GM12878 (cell line): Measurements from ENCODE around the gene MEGF9.

Source experiments
- CBX3 ChIP-seq: fragments of 200-600 bp; sonication (generic); IDR thresholded peaks from 2 replicates; pipeline ENCODE4 v1.6.1; 2016; ENCODE audit warnings: low read depth, borderline replicate concordance
- CEBPB ChIP-seq, 2 experiments: fragments of 150-350 bp in 1 of 2; IDR thresholded peaks; 2 replicates each; pipeline ENCODE4 v1.6.1; 2012 to 2014; ENCODE audit warnings: low read depth in 2 of 2, low read length in 2 of 2, borderline replicate concordance in 1 of 2, inconsistent platforms in 1 of 2
- POLR2A ChIP-seq: IDR thresholded peaks from 2 replicates; pipeline ENCODE4 v1.6.1; 2011; ENCODE audit warnings: low read depth, mild to moderate bottlenecking, low read length
- ZBED1 ChIP-seq: IDR thresholded peaks from 2 replicates; pipeline ENCODE4 v1.6.1; 2016; ENCODE audit warnings: borderline replicate concordance
- ZNF24 ChIP-seq: fragments of 450-650 bp; IDR thresholded peaks from 2 replicates; pipeline ENCODE4 v1.6.1; 2017; ENCODE audit warnings: antibody characterized with exemption, mild to moderate bottlenecking
- TF ChIP-seq, protein P1 (sequence below), 3 experiments: IDR thresholded peaks in 2 of 3; conservative IDR thresholded peaks in 1 of 3; 2 replicates each; pipeline ENCODE4 v1.5.1; 2011; ENCODE audit warnings: low read depth in 3 of 3, low read length in 3 of 3, mild to moderate bottlenecking in 3 of 3, control low read depth in 2 of 3, moderate library complexity in 2 of 3, inconsistent platforms in 1 of 3, mixed read lengths in 1 of 3; ENCODE audit not compliant: control insufficient read depth in 2 of 3, insufficient read depth in 1 of 3; ENCODE audit errors: extremely low read depth in 1 of 3
- TF ChIP-seq, protein P2 (sequence below): fragments of 450-650 bp; IDR thresholded peaks from 2 replicates; pipeline ENCODE4 v1.6.1; 2017; ENCODE audit warnings: mild to moderate bottlenecking, low read depth, inconsistent platforms; ENCODE audit not compliant: poor library complexity, severe bottlenecking

DNA sequence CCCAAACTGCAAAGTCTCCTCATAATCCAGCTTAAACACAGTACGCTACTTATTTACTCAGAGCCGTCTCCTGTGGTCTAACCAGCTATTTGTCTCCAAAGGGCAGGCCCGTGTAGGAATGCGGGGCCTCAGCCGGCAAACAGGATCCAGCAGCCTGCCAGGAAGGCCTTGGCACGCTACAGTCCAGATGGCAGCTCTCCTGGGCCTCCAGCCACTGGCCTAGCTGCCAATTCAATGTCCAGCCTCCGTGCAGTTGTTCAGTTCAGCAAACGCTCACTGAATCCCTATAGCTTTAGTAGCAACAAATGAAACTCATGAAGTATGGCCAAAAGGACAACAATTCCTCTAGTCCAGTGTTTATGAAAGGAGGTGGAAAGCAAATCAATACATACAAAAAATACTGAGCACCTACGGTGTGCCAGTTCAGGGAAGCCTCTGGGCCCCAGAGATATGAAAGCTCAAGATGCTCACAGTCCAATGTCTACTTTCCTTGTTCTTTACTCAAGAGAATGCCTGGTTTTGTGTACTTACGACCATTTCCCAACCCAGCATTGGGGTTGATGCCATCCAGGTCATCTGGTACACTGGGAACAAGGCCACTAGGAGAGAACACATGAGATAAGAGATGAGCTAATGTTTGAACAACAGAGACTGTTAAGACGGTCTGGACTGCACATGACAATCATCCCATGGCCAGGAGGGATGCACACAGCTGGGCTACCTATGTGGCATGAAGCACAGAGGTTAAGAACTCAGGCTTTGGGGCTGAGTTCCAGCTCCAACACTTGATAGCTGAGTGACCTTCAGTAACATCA, 142.6 kb downstream of the MEGF9 start:
- TF ChIP-seq, protein P1, sequence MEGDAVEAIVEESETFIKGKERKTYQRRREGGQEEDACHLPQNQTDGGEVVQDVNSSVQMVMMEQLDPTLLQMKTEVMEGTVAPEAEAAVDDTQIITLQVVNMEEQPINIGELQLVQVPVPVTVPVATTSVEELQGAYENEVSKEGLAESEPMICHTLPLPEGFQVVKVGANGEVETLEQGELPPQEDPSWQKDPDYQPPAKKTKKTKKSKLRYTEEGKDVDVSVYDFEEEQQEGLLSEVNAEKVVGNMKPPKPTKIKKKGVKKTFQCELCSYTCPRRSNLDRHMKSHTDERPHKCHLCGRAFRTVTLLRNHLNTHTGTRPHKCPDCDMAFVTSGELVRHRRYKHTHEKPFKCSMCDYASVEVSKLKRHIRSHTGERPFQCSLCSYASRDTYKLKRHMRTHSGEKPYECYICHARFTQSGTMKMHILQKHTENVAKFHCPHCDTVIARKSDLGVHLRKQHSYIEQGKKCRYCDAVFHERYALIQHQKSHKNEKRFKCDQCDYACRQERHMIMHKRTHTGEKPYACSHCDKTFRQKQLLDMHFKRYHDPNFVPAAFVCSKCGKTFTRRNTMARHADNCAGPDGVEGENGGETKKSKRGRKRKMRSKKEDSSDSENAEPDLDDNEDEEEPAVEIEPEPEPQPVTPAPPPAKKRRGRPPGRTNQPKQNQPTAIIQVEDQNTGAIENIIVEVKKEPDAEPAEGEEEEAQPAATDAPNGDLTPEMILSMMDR (IDR thresholded peaks at IDR 0.05 in 2 of 3, conservative IDR thresholded peaks at IDR 0.05 in 1 of 3; ENCODE audit: control insufficient read depth in 2 of 3, extremely low read depth in 1 of 3, insufficient read depth in 1 of 3, low read depth in 3 of 3, low read length in 3 of 3) = no peak
- TF ChIP-seq CBX3 = no peak
- no peak for TF ChIP-seq ZNF24
- no peak for TF ChIP-seq ZBED1
- TF ChIP-seq CEBPB (IDR thresholded peaks at IDR 0.05; ENCODE audit: borderline replicate concordance in 1 of 2, low read depth in 2 of 2, low read length in 2 of 2) = no peak
- TF ChIP-seq, protein P2, sequence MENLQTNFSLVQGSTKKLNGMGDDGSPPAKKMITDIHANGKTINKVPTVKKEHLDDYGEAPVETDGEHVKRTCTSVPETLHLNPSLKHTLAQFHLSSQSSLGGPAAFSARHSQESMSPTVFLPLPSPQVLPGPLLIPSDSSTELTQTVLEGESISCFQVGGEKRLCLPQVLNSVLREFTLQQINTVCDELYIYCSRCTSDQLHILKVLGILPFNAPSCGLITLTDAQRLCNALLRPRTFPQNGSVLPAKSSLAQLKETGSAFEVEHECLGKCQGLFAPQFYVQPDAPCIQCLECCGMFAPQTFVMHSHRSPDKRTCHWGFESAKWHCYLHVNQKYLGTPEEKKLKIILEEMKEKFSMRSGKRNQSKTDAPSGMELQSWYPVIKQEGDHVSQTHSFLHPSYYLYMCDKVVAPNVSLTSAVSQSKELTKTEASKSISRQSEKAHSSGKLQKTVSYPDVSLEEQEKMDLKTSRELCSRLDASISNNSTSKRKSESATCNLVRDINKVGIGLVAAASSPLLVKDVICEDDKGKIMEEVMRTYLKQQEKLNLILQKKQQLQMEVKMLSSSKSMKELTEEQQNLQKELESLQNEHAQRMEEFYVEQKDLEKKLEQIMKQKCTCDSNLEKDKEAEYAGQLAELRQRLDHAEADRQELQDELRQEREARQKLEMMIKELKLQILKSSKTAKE = no peak
- TF ChIP-seq POLR2A = no peak
